ENCODE results near the gene SDR9C7.
"Not testable (repeated sequence)": the region's sequence is repeated elsewhere in the genome, so short reads cannot be mapped to it uniquely, and the experiment has no call there.

DNA sequence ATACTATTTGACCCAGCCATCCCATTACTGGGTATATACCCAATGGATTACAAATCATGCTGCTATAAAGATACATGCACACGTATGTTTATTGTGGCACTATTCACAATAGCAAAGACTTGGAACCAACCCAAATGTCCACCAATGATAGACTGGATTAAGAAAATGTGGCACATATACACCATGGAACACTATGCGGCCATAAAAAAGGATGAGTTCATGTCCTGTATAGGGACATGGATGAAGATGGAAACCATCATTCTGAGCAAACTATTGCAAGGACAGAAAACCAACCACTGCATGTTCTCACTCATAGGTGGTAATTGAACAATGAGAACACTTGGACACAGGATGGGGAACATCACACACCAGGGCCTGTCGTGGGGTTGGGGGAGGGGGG lies 40.0 kb upstream of the SDR9C7 start:
- TF ChIP-seq, protein P1, sequence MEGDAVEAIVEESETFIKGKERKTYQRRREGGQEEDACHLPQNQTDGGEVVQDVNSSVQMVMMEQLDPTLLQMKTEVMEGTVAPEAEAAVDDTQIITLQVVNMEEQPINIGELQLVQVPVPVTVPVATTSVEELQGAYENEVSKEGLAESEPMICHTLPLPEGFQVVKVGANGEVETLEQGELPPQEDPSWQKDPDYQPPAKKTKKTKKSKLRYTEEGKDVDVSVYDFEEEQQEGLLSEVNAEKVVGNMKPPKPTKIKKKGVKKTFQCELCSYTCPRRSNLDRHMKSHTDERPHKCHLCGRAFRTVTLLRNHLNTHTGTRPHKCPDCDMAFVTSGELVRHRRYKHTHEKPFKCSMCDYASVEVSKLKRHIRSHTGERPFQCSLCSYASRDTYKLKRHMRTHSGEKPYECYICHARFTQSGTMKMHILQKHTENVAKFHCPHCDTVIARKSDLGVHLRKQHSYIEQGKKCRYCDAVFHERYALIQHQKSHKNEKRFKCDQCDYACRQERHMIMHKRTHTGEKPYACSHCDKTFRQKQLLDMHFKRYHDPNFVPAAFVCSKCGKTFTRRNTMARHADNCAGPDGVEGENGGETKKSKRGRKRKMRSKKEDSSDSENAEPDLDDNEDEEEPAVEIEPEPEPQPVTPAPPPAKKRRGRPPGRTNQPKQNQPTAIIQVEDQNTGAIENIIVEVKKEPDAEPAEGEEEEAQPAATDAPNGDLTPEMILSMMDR (IDR thresholded peaks at IDR 0.05; ENCODE audit: poor library complexity, severe bottlenecking) = not testable (repeated sequence)
- not testable (repeated sequence) for TF ChIP-seq TAF1 (IDR thresholded peaks at IDR 0.05; ENCODE audit: low read depth)

Measured in neural cell (in vitro differentiated cells).